Measurements from ENCODE around the gene TTC27. TPM values are rescaled to one million over a fixed set of nuclear protein-coding genes. Genes with fewer than 3 reads are reported as not detected.

TTC27 gene
- total RNA-seq, 1 donor from 2014 or later = 12.5 TPM

- no peak for DNase-seq (ENCODE audit: extremely low spot score in 2 of 2)
- Histone ChIP-seq H3K27ac (no peak overlapping the region), H3K27me3 (no peaks in the 10 kb centered on the region), H3K9me3 (no peaks in the 10 kb centered on the region), H3K4me1 (no peaks in the 10 kb centered on the region), H3K36me3 (no peaks in the 10 kb centered on the region), H3K4me3 (no peak overlapping the region)
- no peak for TF ChIP-seq CTCF (IDR thresholded peaks at IDR 0.05)
- no peak for TF ChIP-seq POLR2A (IDR thresholded peaks at IDR 0.05)
- no peak for TF ChIP-seq POLR2AphosphoS5 (IDR thresholded peaks at IDR 0.05; ENCODE audit: insufficient read depth in 1 of 2, low read depth in 1 of 2)
- intact Hi-C loops (cut with DNase I) = no loop called here
These were observed 55.8 kb downstream of the TTC27 start for GRCh38 chr2:32683520-32684086.

GRCh38 chr2:32688541-32688940 is 60.7 kb downstream of the TTC27 start:
- no peak for TF ChIP-seq POLR2AphosphoS5 (IDR thresholded peaks at IDR 0.05; ENCODE audit: insufficient read depth in 1 of 2, low read depth in 1 of 2)
- Histone ChIP-seq H3K9me3 (no peaks in the 10 kb centered on the region), H3K36me3 (no peaks in the 10 kb centered on the region), H3K27me3 (no peaks in the 10 kb centered on the region), H3K4me1 (no peaks in the 10 kb centered on the region), H3K4me3 (no peak overlapping the region), H3K27ac (no peak overlapping the region)
- intact Hi-C loops (cut with DNase I) = no loop called here
- DNase-seq (ENCODE audit: extremely low spot score in 2 of 2) = no peak

GRCh38 chr2:32691678-32692077 is 63.8 kb downstream of the TTC27 start:
- Histone ChIP-seq H3K36me3 (no peaks in the 10 kb centered on the region), H3K4me1 (no peaks in the 10 kb centered on the region), H3K9me3 (no peaks in the 10 kb centered on the region), H3K27ac (no peak overlapping the region), H3K4me3 (no peak overlapping the region), H3K27me3 (no peaks in the 10 kb centered on the region)
- DNase-seq (ENCODE audit: extremely low spot score in 2 of 2) = no peak
- TF ChIP-seq POLR2AphosphoS5 (IDR thresholded peaks at IDR 0.05; ENCODE audit: insufficient read depth in 1 of 2, low read depth in 1 of 2) (no peak), CTCF (IDR thresholded peaks at IDR 0.05) (no peak), POLR2A (IDR thresholded peaks at IDR 0.05) (no peak)
- intact Hi-C loops (cut with DNase I) = loop anchor here (10.0 kb wide), 1 partner anchor 457 kb away; no protein-coding TSS in a partner anchor

GRCh38 chr2:32696439-32696838 is 68.6 kb downstream of the TTC27 start:
- Histone ChIP-seq H3K4me3 (no peak overlapping the region), H3K27ac (no peak overlapping the region), H3K4me1 (no peaks in the 10 kb centered on the region), H3K27me3 (no peaks in the 10 kb centered on the region), H3K36me3 (no peaks in the 10 kb centered on the region), H3K9me3 (no peaks in the 10 kb centered on the region)
- intact Hi-C loops (cut with DNase I) = loop anchor here (10.0 kb wide), 1 partner anchor 462 kb away; no protein-coding TSS in a partner anchor
- DNase-seq (ENCODE audit: extremely low spot score in 2 of 2) = no peak
- TF ChIP-seq CTCF (IDR thresholded peaks at IDR 0.05) = no peak
- TF ChIP-seq POLR2A (IDR thresholded peaks at IDR 0.05) = no peak
- TF ChIP-seq POLR2AphosphoS5 (IDR thresholded peaks at IDR 0.05; ENCODE audit: insufficient read depth in 1 of 2, low read depth in 1 of 2) = no peak

GRCh38 chr2:32697156-32697555 is 69.3 kb downstream of the TTC27 start:
- H3K27ac ChIP-seq = no peak overlapping the region
- H3K27me3 ChIP-seq = no peaks in the 10 kb centered on the region
- no peak overlapping the region for H3K4me3 ChIP-seq
- TF ChIP-seq POLR2A (IDR thresholded peaks at IDR 0.05) = no peak
- H3K4me1 ChIP-seq = no peaks in the 10 kb centered on the region
- intact Hi-C loops (cut with DNase I) = loop anchor here (10.0 kb wide), 1 partner anchor 462 kb away; no protein-coding TSS in a partner anchor
- H3K36me3 ChIP-seq = no peaks in the 10 kb centered on the region
- DNase-seq (ENCODE audit: extremely low spot score in 2 of 2) = no peak
- no peaks in the 10 kb centered on the region for H3K9me3 ChIP-seq

- Histone ChIP-seq H3K27ac (no peak overlapping the region), H3K27me3 (no peaks in the 10 kb centered on the region), H3K4me1 (no peaks in the 10 kb centered on the region), H3K9me3 (no peaks in the 10 kb centered on the region), H3K36me3 (peaks cover 0 to 12% of the 10 kb centered on the region in 2 donors), H3K4me3 (no peak overlapping the region)
- no peak for DNase-seq (ENCODE audit: extremely low spot score in 2 of 2)
- TF ChIP-seq POLR2AphosphoS5 (IDR thresholded peaks at IDR 0.05; ENCODE audit: insufficient read depth in 1 of 2, low read depth in 1 of 2) (no peak), CTCF (IDR thresholded peaks at IDR 0.05) (no peak), POLR2A (IDR thresholded peaks at IDR 0.05) (no peak)
- intact Hi-C loops (cut with DNase I) = loop anchor here (10.0 kb wide), 1 partner anchor 464 kb away; no protein-coding TSS in a partner anchor
These were observed 71.3 kb downstream of the TTC27 start for GRCh38 chr2:32699151-32699550.
